Epithelial cell of proximal tubule (primary cell): ENCODE measurements around the gene TMEM225B. TPM values are rescaled to one million over a fixed set of nuclear protein-coding genes. Genes with fewer than 3 reads are reported as not detected.
"Not testable (repeated sequence)": the region's sequence is repeated elsewhere in the genome, so short reads cannot be mapped to it uniquely, and the experiment has no call there.

Experiments
- DNase-seq: peaks from one replicate; pipeline ENCODE4 v3.0.0-alpha.2; 2011; ENCODE audit warnings: low read depth
- H3K4me3 ChIP-seq: 2 replicates; pipeline ENCODE4 v1.5.1; 2011; ENCODE audit warnings: low read depth, mild to moderate bottlenecking, low read length
- CTCF ChIP-seq: conservative IDR thresholded peaks from 2 replicates; pipeline ENCODE4 v1.5.1; 2012; ENCODE audit warnings: low read depth, mild to moderate bottlenecking, low read length
- total RNA-seq: library from RNA; depleted of rRNA; stranded (reverse); fragments of >200 nt; gene quantifications from 2 replicates; pipeline ENCODE4 v1.2.3, GENCODE V29; 2015

TMEM225B gene
- 0.17 and 0.43 TPM in 2 replicates for total RNA-seq

- no peak for TF ChIP-seq CTCF
- H3K4me3 ChIP-seq = no peak within 1 kb of the TSS
- no peak for DNase-seq
Measured at GRCh38 chr7:99597762-99598501, at the start of gene TMEM225B. TMEM225B (plus strand) TSS chr7:99598267; CDS start chr7:99604389, 6,122 bp downstream.

- DNase-seq, H3K4me3 ChIP-seq: not testable (repeated sequence)
Measured at GRCh38 chr7:99549545-99549944, 48.5 kb upstream of the TMEM225B start.

- peak overlapping the region; percentile 74 for H3K4me3 ChIP-seq
- no peak for TF ChIP-seq CTCF
- DNase-seq = no peak
Measured at GRCh38 chr7:99551334-99551733, 46.7 kb upstream of the TMEM225B start.

- TF ChIP-seq CTCF = no peak
- peak; percentile 60 for DNase-seq
- H3K4me3 ChIP-seq = peak within 1 kb of the TSS; percentile 74
Measured at GRCh38 chr7:99551767-99552463, 46.2 kb upstream of the TMEM225B start, which contains the start of gene FAM200A. FAM200A (minus strand) TSS chr7:99552114; CDS start chr7:99548407, 3,707 bp downstream.

- TF ChIP-seq CTCF = no peak
- DNase-seq = no peak
- no peak overlapping the region for H3K4me3 ChIP-seq
Measured at GRCh38 chr7:99553039-99553438, 45.0 kb upstream of the TMEM225B start.

- DNase-seq = no peak
- TF ChIP-seq CTCF = no peak
- no peak overlapping the region for H3K4me3 ChIP-seq
Measured at GRCh38 chr7:99554939-99555338, 43.1 kb upstream of the TMEM225B start.

- no peak for TF ChIP-seq CTCF
- no peak for DNase-seq
Measured at GRCh38 chr7:99557196-99557607, 40.9 kb upstream of the TMEM225B start.

More at GRCh38 chr7:99557196-99557607, 40.9 kb upstream of the TMEM225B start:
- H3K4me3 ChIP-seq = peak overlapping the region; percentile 97
